Fibroblast of skin of left quadriceps (primary cell): ENCODE results near the gene UGT2A3.

Experiments used
- DNase-seq, 2 experiments: peaks; one replicate each; pipeline ENCODE4 v3.0.0-alpha.2; 2013; ENCODE audit warnings: low read depth in 2 of 2

UGT2A3 gene

GRCh38 chr4:68912807-68913206 lies 38.8 kb downstream of the UGT2A3 start:
- DNase-seq = no peak

GRCh38 chr4:68909385-68909784 lies 42.2 kb downstream of the UGT2A3 start:
- DNase-seq = no peak

- no peak for DNase-seq
These were observed 43.6 kb downstream of the UGT2A3 start for GRCh38 chr4:68907788-68908700.

GRCh38 chr4:68907245-68907644 lies 44.4 kb downstream of the UGT2A3 start:
- no peak for DNase-seq

GRCh38 chr4:68906780-68907137 lies 44.8 kb downstream of the UGT2A3 start:
- no peak for DNase-seq

GRCh38 chr4:68905939-68906779 lies 45.4 kb downstream of the UGT2A3 start:
- DNase-seq = no peak

GRCh38 chr4:68905598-68905938 lies 46.0 kb downstream of the UGT2A3 start:
- no peak for DNase-seq

GRCh38 chr4:68904786-68905185 lies 46.8 kb downstream of the UGT2A3 start:
- no peak for DNase-seq

- no peak for DNase-seq
These were observed 54.9 kb downstream of the UGT2A3 start for GRCh38 chr4:68896749-68897148.

GRCh38 chr4:68895561-68896198 lies 55.9 kb downstream of the UGT2A3 start:
- no peak for DNase-seq

- no peak for DNase-seq
These were observed 58.7 kb downstream of the UGT2A3 start for GRCh38 chr4:68892861-68893260.

GRCh38 chr4:68891678-68892077 lies 59.9 kb downstream of the UGT2A3 start:
- DNase-seq = no peak

- DNase-seq = no peak
These were observed 66.1 kb downstream of the UGT2A3 start for GRCh38 chr4:68885545-68885944.

- no peak for DNase-seq
These were observed 67.7 kb downstream of the UGT2A3 start for GRCh38 chr4:68883870-68884269.
